HepG2 (cell line): Measurements from ENCODE around the gene GPR156. TPM values are rescaled to one million over a fixed set of nuclear protein-coding genes. Genes with fewer than 3 reads are reported as not detected.

Experiments used
- GTF3A ChIP-seq: sonication (generic); formaldehyde crosslinking; conservative IDR thresholded peaks from 2 replicates; pipeline ENCODE4 v1.4.0; 2020; ENCODE audit warnings: mild to moderate bottlenecking, missing genetic modification reagents
- NR1H2 ChIP-seq: sonication (generic); formaldehyde crosslinking; IDR thresholded peaks from 2 replicates; pipeline ENCODE4 v1.8.1; 2022; ENCODE audit warnings: low read depth, missing genetic modification reagents, borderline replicate concordance
- NR2C2 ChIP-seq: sonication (generic); formaldehyde crosslinking; IDR thresholded peaks from 2 replicates; pipeline ENCODE4 v1.4.0; 2020; ENCODE audit warnings: missing genetic modification reagents, mild to moderate bottlenecking, moderate library complexity, borderline replicate concordance
- PCBP1 ChIP-seq: fragments of 200-400 bp; formaldehyde crosslinking; IDR thresholded peaks from 2 replicates; pipeline ENCODE4 v1.6.1; 2017; ENCODE audit warnings: mild to moderate bottlenecking, low read depth, low read length, borderline replicate concordance
- RFXAP ChIP-seq: sonication (generic); formaldehyde crosslinking; IDR thresholded peaks from 2 replicates; pipeline ENCODE4 v1.4.0; 2020; ENCODE audit warnings: missing genetic modification reagents, borderline replicate concordance
- SALL1 ChIP-seq: sonication (generic); formaldehyde crosslinking; IDR thresholded peaks from 2 replicates; pipeline ENCODE4 v1.8.0; 2022; ENCODE audit warnings: mild to moderate bottlenecking, missing genetic modification reagents
- TBX3 ChIP-seq: fragments of 450-650 bp; IDR thresholded peaks from 2 replicates; pipeline ENCODE4 v1.6.1; 2017; ENCODE audit warnings: antibody characterized with exemption, mild to moderate bottlenecking, inconsistent platforms, borderline replicate concordance
- YEATS4 ChIP-seq: sonication (generic); formaldehyde crosslinking; IDR thresholded peaks from 2 replicates; pipeline ENCODE4 v1.4.0; 2020; ENCODE audit warnings: missing genetic modification reagents, borderline replicate concordance
- ZFAT ChIP-seq: sonication (generic); formaldehyde crosslinking; conservative IDR thresholded peaks from 2 replicates; pipeline ENCODE4 v1.8.1; 2023; ENCODE audit warnings: missing genetic modification reagents, inconsistent platforms
- ZFP62 ChIP-seq: sonication (generic); formaldehyde crosslinking; IDR thresholded peaks from 2 replicates; pipeline ENCODE4 v1.4.0; 2020; ENCODE audit warnings: missing genetic modification reagents
- ZNF274 ChIP-seq: sonication (generic); formaldehyde crosslinking; IDR thresholded peaks from 2 replicates; pipeline ENCODE4 v1.5.1; 2020; ENCODE audit warnings: mild to moderate bottlenecking, missing genetic modification reagents
- ZNF280B ChIP-seq: sonication (generic); formaldehyde crosslinking; IDR thresholded peaks from 2 replicates; pipeline ENCODE4 v1.5.0; 2020; ENCODE audit warnings: missing genetic modification reagents, mild to moderate bottlenecking, borderline replicate concordance
- ZNF281 ChIP-seq: sonication (generic); formaldehyde crosslinking; IDR thresholded peaks from 2 replicates; pipeline ENCODE4 v1.4.0; 2020; ENCODE audit warnings: missing genetic modification reagents, borderline replicate concordance
- ZNF644 ChIP-seq: IDR thresholded peaks from 2 replicates; pipeline ENCODE4 v1.6.1; 2016; ENCODE audit warnings: low read depth
- ZNF777 ChIP-seq: sonication (generic); formaldehyde crosslinking; IDR thresholded peaks from 2 replicates; pipeline ENCODE4 v1.4.0; 2020; ENCODE audit warnings: missing genetic modification reagents
- ZNF790 ChIP-seq: sonication (generic); formaldehyde crosslinking; IDR thresholded peaks from 2 replicates; pipeline ENCODE4 v1.8.0; 2022; ENCODE audit warnings: missing genetic modification reagents, mild to moderate bottlenecking, borderline replicate concordance
- ZSCAN22 ChIP-seq: sonication (generic); formaldehyde crosslinking; IDR thresholded peaks from 2 replicates; pipeline ENCODE4 v1.4.0; 2020; ENCODE audit warnings: mild to moderate bottlenecking, missing genetic modification reagents
- polyA plus RNA-seq, 8 experiments: library from polyadenylated mRNA; depleted of rRNA in 3 of 8; stranded (reverse) in 7 of 8; unstranded in 1 of 8; fragments of >200 nt; fragmentation: Illumina TruSeq in 4 of 8; extraction: Trizol in 4 of 8; gene quantifications; 2 replicates each; pipeline versions ENCODE4 v1.2.1 to v1.2.3, GENCODE V29; 2011 to 2016; ENCODE audit warnings: low read depth in 4 of 8, missing spikeins in 1 of 8, mixed read lengths in 1 of 8; ENCODE audit not compliant: insufficient read depth in 1 of 8
- total RNA-seq, 5 experiments: library from RNA; depleted of rRNA; stranded (reverse); fragments of >200 nt; fragmentation: Illumina TruSeq; extraction: Trizol; gene quantifications; 2 replicates each; pipeline ENCODE4 v1.2.3, GENCODE V29; 2016; ENCODE audit warnings: low read depth in 1 of 5

GPR156 gene
- total and polyA plus RNA-seq, 2 of the 13 experiments (the other 11 are each of a cell fraction or from before 2014, with no cell fraction given): not detected

DNA sequence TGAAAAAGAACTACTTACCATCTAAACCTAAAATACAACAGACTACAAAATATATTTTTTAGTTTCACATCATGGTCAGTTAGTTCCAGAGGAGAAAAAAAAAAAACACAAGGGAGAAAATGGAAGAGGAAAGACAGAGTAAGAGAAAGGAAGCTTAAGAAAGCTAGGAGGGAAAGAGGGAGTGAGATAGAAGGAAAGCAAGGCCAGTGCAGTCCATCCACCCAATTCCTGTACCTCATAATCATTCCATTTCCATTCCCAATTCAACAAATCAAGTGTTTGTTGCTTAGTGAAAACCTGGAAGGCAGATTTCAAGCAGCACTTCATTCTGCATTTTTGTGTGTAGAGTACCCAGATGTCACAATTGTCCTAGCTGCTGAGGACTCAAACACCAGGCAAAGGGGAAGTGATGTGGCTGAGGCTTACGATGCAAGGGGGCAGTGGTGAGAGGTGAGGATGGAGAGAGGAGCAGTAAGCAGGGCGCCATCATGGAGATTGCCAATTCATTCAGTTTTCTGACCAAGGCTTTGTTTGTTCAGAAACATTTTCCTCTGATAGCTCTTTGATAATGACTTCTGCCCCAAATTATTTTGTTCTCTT, 107.2 kb downstream of the GPR156 start (continued):
- TF ChIP-seq ZFP62 (no peak), GTF3A (CRISPR knock-in tag) (no peak), PCBP1 (no peak), ZNF644 (CRISPR knock-in tag) (0 out of 2 replicates have a peak, but pooled peaks have one; percentile 44), ZNF790 (CRISPR knock-in tag) (no peak), ZSCAN22 (CRISPR knock-in tag) (no peak), YEATS4 (CRISPR knock-in tag) (no peak), NR1H2 (CRISPR knock-in tag) (no peak), RFXAP (CRISPR knock-in tag) (no peak), ZNF777 (CRISPR knock-in tag) (no peak), SALL1 (no peak), TBX3 (no peak), NR2C2 (no peak), ZNF281 (CRISPR knock-in tag) (no peak), ZFAT (CRISPR knock-in tag) (no peak), ZNF280B (CRISPR knock-in tag) (no peak), ZNF274 (CRISPR knock-in tag) (no peak)
- TF ChIP-seq, all 625 proteins: peak for 5
